ENCODE results near the gene WWOX. TPM values are rescaled to one million over a fixed set of nuclear protein-coding genes. Genes with fewer than 3 reads are reported as not detected.
A peak's percentile ranks its signal among the peaks of the same experiment; 100 is the strongest.

Gene WWOX
- total and polyA plus RNA-seq, 4 donors, result 5.4 to 61.5 (median 18.4) TPM

GRCh38 chr16:78216166-78216745 is 116.8 kb downstream of the WWOX start:
- peaks cover 0 to 59% (median 24%) of the 10 kb centered on the region in 5 donors for H3K4me1 ChIP-seq (ENCODE audit: control insufficient read depth in 5 of 5, insufficient read depth in 5 of 5, low read length in 5 of 5)
- DNase-seq (no peak), ATAC-seq (ENCODE audit: insufficient read depth, low FRiP score) (no peak)
- H3K9ac ChIP-seq (ENCODE audit: insufficient read depth in 1 of 2, low read length in 2 of 2), result no peak overlapping the region
- H3K9me3 ChIP-seq (ENCODE audit: control insufficient read depth in 4 of 4, insufficient read depth in 3 of 4, low read length in 3 of 4), result no peaks in the 10 kb centered on the region
- H3K27me3 ChIP-seq (ENCODE audit: control insufficient read depth in 3 of 3, insufficient read depth in 3 of 3, low read length in 2 of 3), result no peaks in the 10 kb centered on the region
- no peak overlapping the region for H3K4me3 ChIP-seq
- no peaks in the 10 kb centered on the region for H3K36me3 ChIP-seq (ENCODE audit: control insufficient read depth in 4 of 4, insufficient read depth in 4 of 4, low read length in 4 of 4)
- WGBS, 2 donors, result 95% methylated on average over 4 of the region's 4 CpGs
- no peak for TF ChIP-seq CTCF (IDR thresholded peaks at IDR 0.05; ENCODE audit: control extremely low read depth, extremely low read depth)
- no peak overlapping the region for H3K27ac ChIP-seq (ENCODE audit: low read depth in 1 of 2, low read length in 1 of 2)

- H3K4me3 ChIP-seq, result no peak overlapping the region
- ATAC-seq (ENCODE audit: insufficient read depth, low FRiP score), result no peak
- H3K27me3 ChIP-seq (ENCODE audit: control insufficient read depth in 3 of 3, insufficient read depth in 3 of 3, low read length in 2 of 3), result no peaks in the 10 kb centered on the region
- H3K9ac ChIP-seq (ENCODE audit: insufficient read depth in 1 of 2, low read length in 2 of 2), result no peak overlapping the region
- no peaks in the 10 kb centered on the region for H3K9me3 ChIP-seq (ENCODE audit: control insufficient read depth in 4 of 4, insufficient read depth in 3 of 4, low read length in 3 of 4)
- H3K36me3 ChIP-seq (ENCODE audit: control insufficient read depth in 4 of 4, insufficient read depth in 4 of 4, low read length in 4 of 4), result no peaks in the 10 kb centered on the region
- no peak for TF ChIP-seq CTCF (IDR thresholded peaks at IDR 0.05; ENCODE audit: control extremely low read depth, extremely low read depth)
- DNase-seq, result peak in 2 of 3 donors; percentile 72 to 84
- WGBS, 2 donors, result 88 to 91% methylated on average over 7 of the region's 7 CpGs
- H3K4me1 ChIP-seq (ENCODE audit: control insufficient read depth in 5 of 5, insufficient read depth in 5 of 5, low read length in 5 of 5), result peaks cover 0 to 59% (median 15%) of the 10 kb centered on the region in 5 donors
- H3K27ac ChIP-seq (ENCODE audit: low read depth in 1 of 2, low read length in 1 of 2), result no peak overlapping the region
Observed at GRCh38 chr16:78217276-78217675, 117.8 kb downstream of the WWOX start.

GRCh38 chr16:78218279-78218678 is 118.8 kb downstream of the WWOX start:
- H3K27ac ChIP-seq (ENCODE audit: low read depth in 1 of 2, low read length in 1 of 2), result no peak overlapping the region

More at GRCh38 chr16:78218279-78218678, 118.8 kb downstream of the WWOX start:
- no peak for TF ChIP-seq CTCF (IDR thresholded peaks at IDR 0.05; ENCODE audit: control extremely low read depth, extremely low read depth)
- ATAC-seq (ENCODE audit: insufficient read depth, low FRiP score) (no peak), DNase-seq (peak; percentile 76 to 92 (median 91))
- no peaks in the 10 kb centered on the region for H3K36me3 ChIP-seq (ENCODE audit: control insufficient read depth in 4 of 4, insufficient read depth in 4 of 4, low read length in 4 of 4)
- no peak overlapping the region for H3K9ac ChIP-seq (ENCODE audit: insufficient read depth in 1 of 2, low read length in 2 of 2)
- WGBS, 2 donors, result 90 to 92% methylated on average over 4 of the region's 4 CpGs
- peaks cover 0 to 59% (median 14%) of the 10 kb centered on the region in 5 donors for H3K4me1 ChIP-seq (ENCODE audit: control insufficient read depth in 5 of 5, insufficient read depth in 5 of 5, low read length in 5 of 5)
- H3K4me3 ChIP-seq, result no peak overlapping the region
- no peaks in the 10 kb centered on the region for H3K9me3 ChIP-seq (ENCODE audit: control insufficient read depth in 4 of 4, insufficient read depth in 3 of 4, low read length in 3 of 4)
- no peaks in the 10 kb centered on the region for H3K27me3 ChIP-seq (ENCODE audit: control insufficient read depth in 3 of 3, insufficient read depth in 3 of 3, low read length in 2 of 3)
